Transverse colon (tissue), 4 donors: ENCODE measurements around the gene KIFAP3. TPM values are rescaled to one million over a fixed set of nuclear protein-coding genes. Genes with fewer than 3 reads are reported as not detected.

Source experiments
- DNase-seq: peaks from one replicate; pipeline ENCODE4 v3.0.0-alpha.2; 2019
- H3K27ac ChIP-seq, 4 donors: fragments of 200-600 bp; sonication (generic); 2 replicates each; pipeline ENCODE4 v1.5.1; 2016 to 2018; ENCODE audit warnings: inconsistent platforms in 4 of 4
- H3K27me3 ChIP-seq: fragments of 200-600 bp; sonication (generic); 2 replicates; pipeline ENCODE4 v1.5.1; 2017; ENCODE audit warnings: inconsistent platforms
- H3K36me3 ChIP-seq, 4 donors: fragments of 200-600 bp; sonication (generic); 2 replicates each; pipeline ENCODE4 v1.5.1; 2017 to 2019; ENCODE audit warnings: inconsistent platforms in 4 of 4
- H3K4me1 ChIP-seq, 4 donors: fragments of 200-600 bp; sonication (generic); 2 replicates each; pipeline ENCODE4 v1.5.1; 2017 to 2020; ENCODE audit warnings: inconsistent platforms in 4 of 4
- H3K4me3 ChIP-seq, 4 donors: fragments of 200-600 bp; sonication (generic); 1 replicate in 1 of 4; 2 replicates in 3 of 4; pipeline versions ENCODE4 v1.5.1 to v1.6.1; 2017 to 2019; ENCODE audit warnings: inconsistent platforms in 4 of 4
- H3K9me3 ChIP-seq, 2 donors: fragments of 200-600 bp; sonication (generic); 2 replicates each; pipeline ENCODE4 v1.5.1; 2017 to 2019; ENCODE audit warnings: inconsistent platforms in 2 of 2
- EP300 ChIP-seq: sonication (generic); formaldehyde crosslinking; IDR thresholded peaks from one replicate; pipeline ENCODE4 v1.6.1; 2017; ENCODE audit warnings: antibody characterized with exemption, low read depth
- POLR2A ChIP-seq: fragments of 450-650 bp; IDR thresholded peaks from one replicate; pipeline ENCODE4 v1.6.1; 2016; ENCODE audit warnings: antibody characterized with exemption, mild to moderate bottlenecking, moderate library complexity
- POLR2AphosphoS5 ChIP-seq, 3 donors: sonication (generic); formaldehyde crosslinking; IDR thresholded peaks; one replicate each; pipeline ENCODE4 v1.6.1; 2016; ENCODE audit warnings: antibody characterized with exemption in 3 of 3
- WGBS, 2 donors: methylation state at CpG; one replicate each; pipeline ENCODE4 v1.1.5; 2018; ENCODE audit warnings: low coverage in 1 of 2; 5-methylcytosine and 5-hydroxymethylcytosine counted together
- in situ Hi-C, 4 donors: fragments of 200-750 bp; cut with MboI; loops; one replicate each; pipeline versions ENCODE4 v1.15.0 to v1.15.1; 2017; ENCODE audit warnings: low sequenced_read_pairs in 3 of 4, low pct_ligation_motif_present in 1 of 4, low pct_unique_long_range_greater_than_20kb in 1 of 4
- intact Hi-C: fragments of 100-400 bp; cut with DNase I; formaldehyde crosslinking; loops from one replicate; pipeline ENCODE4 v1.15.1; 2023; ENCODE audit warnings: low total_unique reads
- total RNA-seq, 4 donors: library from RNA; depleted of rRNA; stranded (reverse); fragments of >200 nt; gene quantifications; one replicate each; pipeline ENCODE4 v1.1.0, GENCODE V29; 2016
- TF ChIP-seq, protein P1 (sequence below), 5 experiments: fragments of 200-600 bp in 3 of 5; fragments of 450-650 bp in 2 of 5; sonication (generic) in 3 of 5; IDR thresholded peaks; 1 replicate in 2 of 5; 2 replicates in 3 of 5; pipeline ENCODE4 v1.5.1; 2016 to 2017; ENCODE audit warnings: antibody characterized with exemption in 5 of 5, inconsistent platforms in 3 of 5, mild to moderate bottlenecking in 2 of 5, moderate library complexity in 1 of 5

KIFAP3 gene
- total RNA-seq, 4 donors from 2014 or later = 21.7 to 58.9 (median 27.1) TPM

DNA sequence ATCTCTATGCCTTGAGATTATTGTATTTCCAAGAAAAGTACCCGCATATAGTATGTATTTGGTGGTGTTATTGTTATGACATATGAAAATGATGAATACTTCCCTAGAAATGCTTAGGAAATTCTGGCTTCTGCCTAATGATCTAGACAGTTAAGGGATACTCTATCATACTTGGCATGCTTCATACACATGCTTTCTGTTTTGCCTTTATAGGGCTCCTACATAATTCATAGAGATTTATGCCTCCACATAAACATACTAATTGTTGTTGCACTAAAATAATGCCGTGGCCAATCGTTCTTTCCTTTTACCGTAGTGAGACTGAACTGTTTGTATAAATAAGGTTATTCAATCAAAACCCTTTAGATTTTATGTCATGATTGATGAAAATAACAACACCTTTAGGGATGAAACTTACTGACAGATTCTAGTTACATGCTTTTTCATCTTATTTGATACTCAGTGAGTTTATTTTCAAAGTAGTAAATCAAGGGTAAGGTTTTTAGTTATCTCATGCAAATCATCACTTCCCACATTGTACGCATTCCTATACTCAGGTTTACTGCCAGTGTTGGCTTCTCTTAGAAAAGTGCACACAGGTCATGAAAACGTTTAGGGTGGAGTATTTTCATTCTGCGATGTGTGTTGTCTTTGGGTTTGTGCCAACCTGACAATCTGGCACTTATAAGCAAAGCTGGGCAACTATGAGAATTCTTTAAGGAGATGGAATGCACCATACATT lies 140.3 kb downstream of the KIFAP3 start:
- H3K27me3 ChIP-seq = no peaks in the 10 kb centered on the region
- in situ Hi-C loops (loop anchor here in 1 of 4 donors (25.0 kb wide), 1 partner anchor 1003 kb away; the partner anchor contains the start of gene MROH9), intact Hi-C loops (no loop called here)
- TF ChIP-seq, protein P1, sequence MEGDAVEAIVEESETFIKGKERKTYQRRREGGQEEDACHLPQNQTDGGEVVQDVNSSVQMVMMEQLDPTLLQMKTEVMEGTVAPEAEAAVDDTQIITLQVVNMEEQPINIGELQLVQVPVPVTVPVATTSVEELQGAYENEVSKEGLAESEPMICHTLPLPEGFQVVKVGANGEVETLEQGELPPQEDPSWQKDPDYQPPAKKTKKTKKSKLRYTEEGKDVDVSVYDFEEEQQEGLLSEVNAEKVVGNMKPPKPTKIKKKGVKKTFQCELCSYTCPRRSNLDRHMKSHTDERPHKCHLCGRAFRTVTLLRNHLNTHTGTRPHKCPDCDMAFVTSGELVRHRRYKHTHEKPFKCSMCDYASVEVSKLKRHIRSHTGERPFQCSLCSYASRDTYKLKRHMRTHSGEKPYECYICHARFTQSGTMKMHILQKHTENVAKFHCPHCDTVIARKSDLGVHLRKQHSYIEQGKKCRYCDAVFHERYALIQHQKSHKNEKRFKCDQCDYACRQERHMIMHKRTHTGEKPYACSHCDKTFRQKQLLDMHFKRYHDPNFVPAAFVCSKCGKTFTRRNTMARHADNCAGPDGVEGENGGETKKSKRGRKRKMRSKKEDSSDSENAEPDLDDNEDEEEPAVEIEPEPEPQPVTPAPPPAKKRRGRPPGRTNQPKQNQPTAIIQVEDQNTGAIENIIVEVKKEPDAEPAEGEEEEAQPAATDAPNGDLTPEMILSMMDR (IDR thresholded peaks at IDR 0.05) = peak in 1 of 5 experiments; percentile 13
- TF ChIP-seq EP300 (no peak), POLR2AphosphoS5 (IDR thresholded peaks at IDR 0.05) (peak in 1 of 3 donors; percentile 35)
- H3K4me1 ChIP-seq = peaks cover 0 to 21% (median 2%) of the 10 kb centered on the region in 4 donors
- H3K27ac ChIP-seq = peak overlapping the region in 1 of 4 donors; percentile 44
- no peak overlapping the region for H3K4me3 ChIP-seq
- no peaks in the 10 kb centered on the region for H3K9me3 ChIP-seq
- peak; percentile 43 for DNase-seq
- 31 to 40% methylated on average over 7 of the region's 7 CpGs for WGBS, 2 donors
- H3K36me3 ChIP-seq = no peaks in the 10 kb centered on the region

DNA sequence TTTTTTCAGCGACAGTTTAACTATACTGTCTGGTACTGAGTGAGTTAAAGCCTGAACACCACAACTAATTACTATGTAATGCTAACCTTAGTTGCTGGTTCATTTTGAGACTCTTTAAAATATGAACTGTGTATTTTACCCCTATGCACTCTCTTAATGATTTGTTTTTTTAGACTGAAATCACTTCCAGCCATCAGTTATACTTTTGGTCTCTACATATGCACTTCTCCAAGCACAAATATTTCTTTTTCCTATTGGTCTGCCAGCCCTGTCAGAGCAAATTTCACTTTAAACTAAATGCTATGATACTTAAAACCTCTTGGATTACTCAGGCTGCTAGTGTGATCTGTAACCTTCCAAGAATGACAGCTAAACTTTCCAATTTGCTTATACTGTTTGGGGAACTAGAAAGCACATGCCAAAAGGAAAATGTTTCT lies 142.7 kb downstream of the KIFAP3 start:
- in situ Hi-C loops = loop anchor here in 1 of 4 donors (25.0 kb wide), 1 partner anchor 1005 kb away; the partner anchor contains the start of gene MROH9

DNA sequence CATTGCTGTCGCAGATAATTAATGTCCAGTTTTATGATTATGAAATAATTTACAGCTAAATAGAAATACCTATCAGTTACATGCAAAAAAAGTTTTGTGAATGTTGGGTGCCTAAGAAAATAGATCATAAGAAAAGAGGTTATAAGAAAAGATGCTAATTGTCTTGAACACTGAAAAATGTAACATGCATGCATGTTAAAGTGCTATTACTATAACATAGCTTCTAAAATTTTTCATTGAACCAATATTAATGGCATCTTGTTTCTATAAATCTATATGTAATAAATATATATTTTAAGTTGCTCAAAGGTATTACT lies 145.3 kb downstream of the KIFAP3 start:
- H3K4me3 ChIP-seq = no peak overlapping the region
- TF ChIP-seq EP300 (no peak), POLR2A (no peak), POLR2AphosphoS5 (IDR thresholded peaks at IDR 0.05) (no peak)
- TF ChIP-seq, protein P1 (IDR thresholded peaks at IDR 0.05) = no peak
- in situ Hi-C loops = loop anchor here in 1 of 4 donors (25.0 kb wide), 1 partner anchor 1008 kb away; the partner anchor contains the start of gene MROH9
- H3K36me3 ChIP-seq = no peaks in the 10 kb centered on the region
- no peak for DNase-seq
- 18 to 22% methylated on average over 1 of the region's 1 CpG for WGBS, 2 donors
- intact Hi-C loops = no loop called here
- H3K27ac ChIP-seq = no peak overlapping the region
- H3K27me3 ChIP-seq = no peaks in the 10 kb centered on the region
- H3K4me1 ChIP-seq = peaks cover 0 to 27% (median 8%) of the 10 kb centered on the region in 4 donors
- H3K9me3 ChIP-seq = no peaks in the 10 kb centered on the region

More for the DNA sequence above, 142.7 kb downstream of the KIFAP3 start:
- DNase-seq = no peak
- H3K4me1 ChIP-seq = peaks cover 0 to 24% (median 2%) of the 10 kb centered on the region in 4 donors
- TF ChIP-seq EP300 = no peak
- TF ChIP-seq POLR2AphosphoS5 (IDR thresholded peaks at IDR 0.05) = no peak
- no peak for TF ChIP-seq POLR2A
- TF ChIP-seq, protein P1 (IDR thresholded peaks at IDR 0.05) = no peak
- WGBS, 2 donors = 60 to 78% methylated on average over 1 of the region's 1 CpG
- intact Hi-C loops = no loop called here
- no peak overlapping the region for H3K4me3 ChIP-seq
- H3K36me3 ChIP-seq = no peaks in the 10 kb centered on the region
- no peaks in the 10 kb centered on the region for H3K9me3 ChIP-seq
- no peak overlapping the region for H3K27ac ChIP-seq
- no peaks in the 10 kb centered on the region for H3K27me3 ChIP-seq

DNA sequence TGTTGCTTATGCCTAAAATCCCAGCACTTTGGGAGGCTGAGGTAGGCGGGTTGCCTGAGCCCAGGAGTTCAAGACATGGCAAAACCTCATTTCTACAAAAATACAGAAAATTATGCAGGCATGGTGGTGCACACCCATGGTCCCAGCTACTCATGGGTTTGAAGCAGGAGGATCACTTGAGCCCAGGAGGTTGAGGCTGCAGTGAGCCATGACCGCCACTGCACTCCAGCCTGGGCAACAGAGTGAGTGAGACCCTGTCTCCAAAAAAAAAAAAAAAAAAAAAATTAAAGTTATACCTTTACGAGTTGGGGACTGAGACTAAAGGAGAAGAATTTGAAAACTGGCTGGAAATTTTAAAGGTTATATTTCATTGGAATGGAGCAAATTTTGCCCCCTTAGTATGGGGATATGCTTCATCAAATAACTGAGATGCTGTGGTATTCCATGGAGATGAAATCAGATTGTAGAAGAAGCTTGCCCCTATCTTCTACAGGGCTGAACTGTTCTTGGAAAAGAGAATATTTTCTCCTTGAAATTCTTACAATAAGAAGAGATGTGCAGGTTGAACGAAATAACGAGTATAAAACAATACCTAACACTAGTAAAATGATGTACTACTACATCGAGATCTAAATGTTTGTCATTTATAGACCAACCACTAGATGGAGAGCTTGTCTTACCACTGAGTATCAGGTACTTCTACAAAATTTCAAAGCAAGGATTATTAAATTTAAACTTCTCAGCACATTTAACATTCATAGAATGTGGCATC lies 145.9 kb downstream of the KIFAP3 start:
- in situ Hi-C loops = loop anchor here in 1 of 4 donors (25.0 kb wide), 1 partner anchor 1009 kb away; the partner anchor contains the start of gene MROH9
- no peaks in the 10 kb centered on the region for H3K9me3 ChIP-seq
- 41 to 46% methylated on average over 6 of the region's 6 CpGs for WGBS, 2 donors

More for the DNA sequence above, 145.9 kb downstream of the KIFAP3 start:
- Histone ChIP-seq H3K36me3 (no peaks in the 10 kb centered on the region), H3K27ac (no peak overlapping the region), H3K27me3 (no peaks in the 10 kb centered on the region), H3K4me1 (peaks cover 0 to 21% (median 7%) of the 10 kb centered on the region in 4 donors), H3K4me3 (no peak overlapping the region)
- intact Hi-C loops = no loop called here
- TF ChIP-seq, protein P1 (IDR thresholded peaks at IDR 0.05) = peak; percentile 51 to 70 (median 64)
- TF ChIP-seq POLR2A = no peak
- no peak for DNase-seq
